GM08714 (cell line): ENCODE results near the gene SLC10A3.

ENCODE experiments used
- H3K4me3 ChIP-seq: fragments of 200-500 bp; sonication (Bioruptor generic); 2 replicates; pipeline ENCODE4 v1.5.1; 2014; ENCODE audit warnings: mild to moderate bottlenecking, low read length, inconsistent platforms
- ZNF274 ChIP-seq: IDR thresholded peaks from 2 replicates; pipeline ENCODE4 v1.6.1; 2012; ENCODE audit warnings: mild to moderate bottlenecking, low read depth, low read length

Gene SLC10A3

DNA sequence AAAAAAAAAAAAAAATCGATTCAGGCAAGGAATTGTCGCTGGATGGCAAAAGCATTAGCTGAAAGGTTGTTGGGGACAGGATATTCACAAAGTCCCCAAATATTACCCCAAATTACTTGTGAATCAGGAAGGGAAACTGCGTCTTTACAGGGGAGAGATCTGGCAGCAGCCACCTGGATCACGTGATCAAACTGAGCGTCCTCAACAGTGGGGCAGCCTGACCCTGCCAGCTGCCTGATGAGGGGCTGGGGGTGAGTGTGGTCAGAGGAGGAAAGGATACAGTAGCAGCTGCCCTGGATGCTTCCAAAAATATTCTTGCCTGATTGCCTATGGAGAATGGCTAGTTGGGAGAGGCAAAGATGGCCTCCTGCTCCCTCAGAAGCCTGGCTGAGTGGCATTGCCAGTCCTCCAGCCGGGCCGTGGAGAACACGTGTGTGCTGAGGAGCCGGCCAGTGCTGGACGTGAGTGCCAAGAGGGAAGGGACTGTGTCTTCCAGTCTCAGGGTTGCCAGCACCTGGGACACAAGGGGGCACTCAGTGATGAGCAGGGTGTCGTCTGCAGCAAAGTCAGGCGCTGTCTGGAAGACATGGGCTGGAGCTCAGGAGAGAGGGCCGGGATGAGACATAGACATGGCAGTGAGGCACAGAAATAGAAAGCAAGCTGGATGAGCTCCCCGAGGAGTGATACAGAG, 8.4 kb downstream of the SLC10A3 start:
- H3K4me3 ChIP-seq = no peak overlapping the region
- TF ChIP-seq ZNF274 = no peak

DNA sequence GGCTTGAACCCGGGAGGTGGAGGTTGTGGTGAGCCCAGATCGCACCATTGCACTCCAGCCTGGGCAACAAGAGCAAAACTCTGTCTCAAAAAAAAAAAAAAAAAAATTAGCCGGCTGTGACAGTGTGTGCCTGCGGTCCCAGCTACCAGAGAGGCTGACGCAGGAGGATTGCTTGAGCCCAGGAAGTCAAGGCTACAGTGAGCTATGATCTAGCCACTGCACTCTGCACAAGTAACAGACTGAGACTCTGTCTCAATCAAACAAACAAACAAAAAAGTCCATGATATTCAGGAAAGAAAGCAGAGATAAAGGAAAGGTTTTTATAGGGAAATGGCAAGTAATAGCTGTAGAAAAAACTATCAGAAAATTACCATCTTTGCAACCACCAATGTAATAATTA, 9.2 kb downstream of the SLC10A3 start:
- H3K4me3 ChIP-seq = no peak overlapping the region
- no peak for TF ChIP-seq ZNF274

DNA sequence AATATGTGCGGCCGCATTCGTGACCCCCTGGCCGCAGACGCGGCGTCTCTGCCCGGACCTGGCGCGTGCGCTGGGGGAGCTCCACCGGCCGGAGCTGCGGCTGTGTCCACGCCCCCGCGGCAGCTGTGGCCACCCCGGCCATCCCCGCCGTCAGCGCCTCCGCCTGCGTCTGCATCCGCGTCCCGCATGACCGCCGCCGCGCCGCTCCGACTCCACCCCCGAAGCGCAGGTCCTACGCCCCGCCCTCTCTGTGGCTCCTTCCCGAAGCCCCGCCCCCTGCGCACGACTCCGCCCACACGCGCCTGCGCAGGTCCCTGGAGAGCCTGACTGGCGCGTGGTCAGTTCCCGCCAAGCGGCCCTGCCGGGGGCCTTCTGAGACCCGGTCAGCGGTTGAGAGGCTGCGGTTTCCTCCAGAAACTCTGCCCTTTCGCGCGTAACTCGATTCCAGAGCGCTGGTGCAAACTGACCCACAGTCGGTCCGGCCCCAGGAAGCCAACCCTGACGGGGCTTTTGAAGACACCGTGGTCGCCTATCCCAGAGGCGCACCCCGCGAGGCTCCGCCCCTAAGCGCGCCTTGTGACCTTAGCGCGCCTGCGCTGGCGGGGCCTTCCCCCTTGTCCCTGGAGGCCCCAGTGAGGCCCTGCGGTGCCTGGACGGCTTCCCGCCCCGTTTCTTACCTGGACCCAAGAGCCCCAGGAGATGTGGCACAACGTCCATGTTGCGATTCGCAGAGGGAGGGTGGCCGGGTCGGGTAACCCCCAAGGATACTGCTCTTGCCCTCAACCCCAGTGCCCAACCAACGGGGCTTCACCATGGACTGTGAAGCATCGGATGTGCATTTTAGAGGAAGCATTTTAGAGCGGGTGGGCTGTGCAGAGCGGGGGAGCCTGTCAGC, 11.5 kb downstream of the SLC10A3 start, which contains the start of gene LAGE3:
LAGE3 (minus strand) TSS at position 554 of the 895 bp plus-strand sequence; CDS start at position 188, 366 bp downstream.
- TF ChIP-seq ZNF274 = no peak
- peak within 1 kb of the TSS; percentile 55 for H3K4me3 ChIP-seq

DNA sequence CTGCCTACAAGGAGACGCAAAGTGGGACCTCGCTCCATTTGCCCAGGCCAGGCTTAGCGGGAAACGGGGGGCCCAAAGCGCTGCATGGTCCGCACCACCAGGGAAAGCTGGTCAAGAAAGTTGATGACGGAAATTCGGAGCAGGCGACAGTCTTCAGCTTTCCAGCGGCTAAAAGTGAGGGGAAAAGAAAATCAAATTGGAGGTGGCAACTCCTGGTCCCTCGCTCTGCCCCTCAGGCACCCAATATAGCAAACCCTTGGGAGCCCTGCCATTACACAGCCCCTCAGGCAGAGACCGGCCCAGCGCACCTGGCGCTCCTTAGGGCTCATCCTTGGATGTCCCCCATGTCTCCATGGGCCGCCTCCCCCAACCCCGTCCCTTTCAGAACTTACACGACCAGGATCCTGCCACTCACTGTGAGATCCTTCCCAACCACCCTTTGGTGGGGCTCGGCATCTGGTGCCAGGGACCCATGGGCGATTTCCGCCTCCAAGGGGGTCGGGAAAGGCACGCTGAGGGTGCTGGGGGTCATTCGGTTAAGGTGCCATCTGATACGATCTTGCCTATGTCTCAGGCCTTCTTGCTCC, 12.4 kb downstream of the SLC10A3 start:
- no peak for TF ChIP-seq ZNF274

DNA sequence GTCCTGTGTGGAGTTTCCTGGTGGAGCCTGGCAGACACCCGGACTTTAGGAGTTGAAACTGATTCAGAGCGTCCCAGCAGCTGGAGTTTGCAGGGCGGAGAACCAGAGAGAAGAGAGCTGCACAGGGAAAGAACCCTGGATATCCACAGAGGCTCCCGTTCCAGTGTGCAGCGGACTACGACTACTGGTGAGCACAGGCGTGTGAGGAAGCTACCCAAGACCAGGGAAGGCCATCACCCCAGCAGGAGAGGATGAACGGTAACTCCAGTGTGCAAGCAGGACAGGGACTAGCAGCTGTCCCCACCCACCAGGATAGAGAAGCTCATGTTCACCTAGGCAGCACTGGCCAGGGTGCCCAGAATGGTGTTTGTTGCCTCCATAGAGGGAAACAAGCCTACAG, 13.6 kb downstream of the SLC10A3 start:
- no peak overlapping the region for H3K4me3 ChIP-seq
- TF ChIP-seq ZNF274 = no peak

More for the DNA sequence above, 12.4 kb downstream of the SLC10A3 start:
- H3K4me3 ChIP-seq = peak overlapping the region; percentile 55

DNA sequence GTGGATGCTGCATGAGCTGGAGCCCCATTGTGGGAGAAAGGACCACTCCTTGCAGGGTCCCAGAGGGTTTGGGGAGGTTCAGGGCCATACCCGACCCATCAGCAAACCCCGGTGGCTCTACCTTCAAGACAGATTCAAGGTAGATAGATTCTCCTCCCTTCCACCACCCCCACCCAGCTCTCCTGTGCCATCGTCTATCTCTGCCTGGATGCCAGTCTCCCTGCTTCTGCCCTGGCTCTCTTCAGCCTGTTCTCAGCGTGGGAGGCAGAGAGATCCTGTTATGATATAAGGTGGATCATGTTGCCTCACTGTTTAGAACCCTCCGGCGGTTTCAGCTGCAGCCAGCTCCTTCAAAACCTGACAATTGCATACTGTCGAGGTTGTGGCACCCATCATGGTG, 16.7 kb downstream of the SLC10A3 start:
- H3K4me3 ChIP-seq = no peak overlapping the region
- no peak for TF ChIP-seq ZNF274

DNA sequence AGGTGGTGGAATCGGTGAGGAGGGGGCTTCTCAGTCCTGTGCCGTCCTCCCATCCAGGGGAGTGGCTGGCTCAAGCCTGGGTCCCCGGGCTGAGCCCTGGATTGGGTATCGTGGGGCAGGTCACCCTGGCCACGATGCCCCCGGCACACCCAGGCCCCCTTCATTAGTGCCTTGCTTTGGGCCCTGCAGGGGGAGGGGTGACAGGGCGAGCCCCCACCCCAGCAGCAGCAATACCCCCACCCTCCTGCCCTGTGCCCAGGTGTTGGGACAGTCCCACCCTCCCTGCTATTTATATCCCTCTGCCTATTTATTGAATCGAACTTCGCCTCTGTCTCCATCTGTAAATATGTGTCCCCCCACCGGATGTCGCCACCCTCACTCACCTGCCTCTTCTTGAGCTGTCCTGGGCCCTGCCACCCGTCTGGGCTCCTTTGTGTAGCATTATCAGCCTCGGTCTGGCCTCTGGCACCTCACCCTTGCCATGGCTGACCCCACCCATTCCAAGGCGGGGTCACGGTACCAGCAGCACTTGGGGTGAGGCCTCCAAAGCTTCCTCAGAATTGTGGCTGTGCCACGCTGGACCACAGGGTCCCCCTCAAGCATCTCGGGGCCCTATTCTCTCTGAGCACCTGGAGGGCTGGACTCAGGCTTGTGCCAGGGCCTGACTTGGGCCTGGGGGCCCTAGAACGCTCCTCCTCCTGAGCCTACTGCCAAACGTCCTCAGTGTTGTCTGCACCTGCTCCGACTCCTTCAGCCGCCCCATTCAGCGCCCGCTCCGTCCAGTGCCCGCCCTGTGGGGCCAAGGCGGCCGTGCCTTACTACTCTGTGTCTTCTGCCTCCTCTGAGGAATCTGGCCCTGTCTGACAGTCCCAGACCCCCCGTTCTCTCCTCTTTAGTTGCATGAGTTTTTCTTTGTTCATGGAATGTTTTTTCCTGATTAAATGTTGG, 17.5 kb downstream of the SLC10A3 start:
- no peak for TF ChIP-seq ZNF274
- H3K4me3 ChIP-seq = no peak overlapping the region

DNA sequence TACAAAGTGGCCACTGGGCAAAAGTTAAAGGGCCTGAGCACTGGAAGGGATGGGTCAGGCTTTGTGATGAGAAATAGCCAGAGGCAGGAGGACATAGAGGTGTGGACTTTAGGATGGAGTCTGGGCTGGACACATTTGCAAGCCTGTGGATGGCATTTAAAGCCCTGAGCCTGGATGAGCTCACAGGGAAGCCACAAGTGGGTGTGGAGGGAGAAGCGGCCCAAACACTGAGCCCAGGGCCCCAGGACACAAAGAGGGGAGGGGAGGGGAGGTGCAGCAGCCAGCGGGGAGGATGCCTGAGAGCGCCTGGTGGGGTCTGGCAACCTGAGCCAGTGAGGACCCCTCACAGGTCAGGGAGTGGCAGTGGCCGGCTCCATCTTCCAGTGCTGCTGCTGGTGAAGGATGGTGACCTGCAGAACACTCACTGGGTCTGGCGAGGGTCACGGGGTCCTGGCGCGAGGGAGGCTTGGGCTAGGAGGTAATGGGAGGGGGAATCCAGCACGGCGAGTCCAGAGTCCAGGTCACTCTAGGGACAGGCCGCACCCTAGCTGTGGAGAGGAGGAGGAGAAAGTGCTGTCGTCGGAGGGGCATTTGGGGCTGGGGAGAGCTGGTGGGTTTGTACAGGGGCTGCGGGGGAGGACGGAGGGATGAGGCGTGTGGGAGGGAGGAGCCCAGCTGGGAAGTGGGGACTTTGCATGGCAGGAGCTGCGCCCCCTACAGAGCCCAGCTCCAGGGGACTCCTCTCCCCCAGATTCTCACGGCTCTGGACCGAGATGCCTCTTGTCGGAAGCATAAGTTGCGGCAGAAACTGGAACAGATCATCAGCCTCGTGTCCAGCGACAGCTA, 18.4 kb downstream of the SLC10A3 start:
- TF ChIP-seq ZNF274 = no peak
- no peak overlapping the region for H3K4me3 ChIP-seq

DNA sequence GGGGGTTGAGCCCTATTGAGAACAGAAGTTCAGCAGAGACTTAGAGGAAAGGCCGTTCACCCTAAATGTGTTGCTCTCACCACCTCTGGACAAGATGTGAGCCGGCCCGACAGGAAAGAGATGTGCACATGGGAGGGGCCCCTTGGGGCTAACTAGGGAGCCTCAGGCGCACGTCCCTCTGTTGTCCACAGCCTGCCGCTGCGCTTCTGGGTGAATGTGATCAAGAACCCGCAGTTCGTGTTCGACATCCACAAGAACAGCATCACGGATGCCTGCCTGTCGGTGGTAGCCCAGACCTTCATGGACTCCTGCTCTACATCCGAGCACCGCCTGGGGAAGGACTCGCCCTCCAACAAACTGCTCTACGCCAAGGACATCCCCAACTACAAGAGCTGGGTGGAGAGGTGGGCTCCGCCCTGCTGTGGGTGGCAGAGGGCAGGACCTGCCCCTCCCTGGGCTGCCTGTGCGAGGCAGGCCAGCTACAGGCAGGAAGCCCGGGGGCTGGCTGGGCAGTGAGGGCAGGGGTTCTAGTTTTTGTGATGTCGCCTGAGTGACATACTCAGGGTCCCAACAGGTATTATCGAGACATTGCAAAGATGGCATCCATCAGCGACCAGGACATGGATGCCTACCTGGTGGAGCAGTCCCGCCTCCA, 19.4 kb downstream of the SLC10A3 start:
- H3K4me3 ChIP-seq = no peak overlapping the region
- TF ChIP-seq ZNF274 = no peak

DNA sequence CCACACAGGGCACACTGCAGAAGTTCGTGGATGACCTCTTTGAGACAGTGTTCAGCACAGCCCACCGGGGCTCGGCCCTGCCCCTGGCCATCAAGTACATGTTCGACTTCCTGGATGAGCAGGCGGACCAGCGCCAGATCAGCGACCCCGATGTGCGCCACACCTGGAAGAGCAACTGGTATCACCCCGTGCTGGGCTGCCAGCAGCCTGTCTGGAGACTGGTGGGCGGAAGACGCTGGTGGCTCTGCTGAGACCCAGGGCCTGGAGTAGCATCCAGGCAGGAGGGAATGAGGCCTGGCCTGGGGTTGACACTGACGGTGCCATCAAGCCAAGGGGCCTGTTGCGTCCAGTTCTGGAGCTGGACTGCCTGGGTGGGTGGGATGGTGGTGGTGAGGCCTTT, 20.0 kb downstream of the SLC10A3 start:
- no peak overlapping the region for H3K4me3 ChIP-seq
- TF ChIP-seq ZNF274 = no peak

DNA sequence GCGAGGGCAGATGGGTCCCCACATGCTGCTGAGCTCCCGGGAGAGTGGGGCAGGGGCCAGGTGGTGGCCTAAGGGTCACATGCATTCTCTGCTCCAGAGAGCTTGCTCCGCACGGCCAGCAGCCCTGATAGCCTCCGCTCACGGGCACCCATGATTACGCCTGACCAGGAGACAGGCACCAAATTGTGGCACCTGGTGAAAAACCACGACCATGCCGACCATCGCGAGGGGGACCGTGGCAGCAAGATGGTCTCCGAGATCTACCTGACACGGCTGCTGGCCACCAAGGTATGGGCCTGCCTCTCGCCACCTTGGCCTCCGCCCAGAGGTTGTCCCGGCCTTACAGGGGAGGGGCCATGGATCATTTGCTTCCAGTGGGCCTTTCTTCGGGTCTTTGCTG, 20.5 kb downstream of the SLC10A3 start:
- TF ChIP-seq ZNF274 = no peak

DNA sequence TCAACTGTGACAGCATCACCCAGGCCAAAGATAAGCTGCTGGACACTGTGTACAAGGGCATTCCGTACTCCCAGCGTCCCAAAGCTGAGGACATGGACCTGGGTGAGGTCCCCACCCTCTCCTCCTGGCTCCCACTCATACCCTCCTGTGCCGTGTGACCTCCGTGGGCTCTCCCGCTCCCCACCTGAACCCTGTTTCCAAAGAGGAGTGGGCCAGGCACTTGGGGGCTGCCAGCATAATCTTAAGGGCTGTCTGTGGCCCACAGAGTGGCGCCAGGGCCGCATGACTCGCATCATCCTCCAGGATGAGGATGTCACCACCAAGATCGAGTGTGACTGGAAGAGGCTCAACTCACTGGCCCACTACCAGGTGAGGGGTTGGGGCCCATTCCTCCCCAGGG, 21.3 kb downstream of the SLC10A3 start:
- TF ChIP-seq ZNF274 = no peak
- no peak overlapping the region for H3K4me3 ChIP-seq

More for the DNA sequence above, 20.5 kb downstream of the SLC10A3 start:
- no peak overlapping the region for H3K4me3 ChIP-seq

DNA sequence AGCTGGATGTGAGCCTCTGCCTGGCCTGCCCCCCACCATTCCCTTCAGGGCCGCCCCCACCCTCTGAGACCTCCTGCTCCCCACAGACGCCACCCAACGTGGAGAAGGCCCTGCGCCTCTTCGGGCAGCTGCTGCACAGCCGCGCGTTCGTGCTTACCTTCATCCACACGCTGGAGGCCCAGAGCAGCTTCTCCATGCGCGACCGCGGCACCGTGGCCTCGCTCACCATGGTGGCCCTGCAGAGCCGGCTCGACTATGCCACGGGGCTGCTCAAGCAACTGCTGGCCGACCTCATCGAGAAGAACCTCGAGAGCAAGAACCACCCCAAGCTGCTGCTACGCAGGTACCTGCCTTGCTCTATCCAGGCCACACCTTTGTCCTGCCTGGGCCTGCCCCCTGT, 22.2 kb downstream of the SLC10A3 start:
- H3K4me3 ChIP-seq = no peak overlapping the region
- TF ChIP-seq ZNF274 = no peak
